Suprapubic skin (tissue), 4 donors: ENCODE results near the gene ZDHHC13. TPM values are rescaled to one million over a fixed set of nuclear protein-coding genes. Genes with fewer than 3 reads are reported as not detected.
A peak's percentile ranks its signal among the peaks of the same experiment; 100 is the strongest.

Source experiments
- DNase-seq, 2 donors: peaks; one replicate each; pipeline ENCODE4 v3.0.0-alpha.2; 2019; ENCODE audit warnings: low spot score in 2 of 2
- H3K27ac ChIP-seq: fragments of 200-600 bp; sonication (generic); one replicate; pipeline ENCODE4 v1.5.1; 2019
- H3K27me3 ChIP-seq: fragments of 200-600 bp; sonication (generic); one replicate; pipeline ENCODE4 v1.5.1; 2019
- H3K36me3 ChIP-seq: fragments of 200-600 bp; sonication (generic); one replicate; pipeline ENCODE4 v1.5.1; 2019
- H3K4me1 ChIP-seq: fragments of 200-600 bp; sonication (generic); one replicate; pipeline ENCODE4 v1.5.1; 2019
- H3K4me3 ChIP-seq: fragments of 200-600 bp; sonication (generic); one replicate; pipeline ENCODE4 v1.5.1; 2019; ENCODE audit warnings: mild to moderate bottlenecking
- H3K9me3 ChIP-seq: fragments of 200-600 bp; sonication (generic); one replicate; pipeline ENCODE4 v1.5.1; 2019
- EP300 ChIP-seq: sonication (generic); formaldehyde crosslinking; IDR thresholded peaks from one replicate; pipeline ENCODE4 v1.6.1; 2017; ENCODE audit warnings: antibody characterized with exemption
- POLR2A ChIP-seq, 2 donors: fragments of 450-650 bp; IDR thresholded peaks; one replicate each; pipeline ENCODE4 v1.6.1; 2017; ENCODE audit warnings: antibody characterized with exemption in 2 of 2, mild to moderate bottlenecking in 2 of 2, moderate library complexity in 2 of 2
- POLR2AphosphoS5 ChIP-seq, 3 donors: sonication (generic); formaldehyde crosslinking; IDR thresholded peaks; one replicate each; pipeline ENCODE4 v1.6.1; 2017; ENCODE audit warnings: antibody characterized with exemption in 3 of 3
- WGBS: methylation state at CpG from one replicate; pipeline ENCODE4 v1.1.5; 2018; 5-methylcytosine and 5-hydroxymethylcytosine counted together
- total RNA-seq, 4 donors: library from RNA; depleted of rRNA; stranded (reverse); fragments of >200 nt; gene quantifications; one replicate each; pipeline ENCODE4 v1.1.0, GENCODE V29; 2016
- TF ChIP-seq, protein P1 (sequence below), 2 donors: fragments of 200-600 bp in 1 of 2; fragments of 450-650 bp in 1 of 2; sonication (generic) in 1 of 2; IDR thresholded peaks; one replicate each; pipeline ENCODE4 v1.5.1; 2016 to 2019; ENCODE audit warnings: antibody characterized with exemption in 2 of 2, mild to moderate bottlenecking in 1 of 2, moderate library complexity in 1 of 2

The ZDHHC13 gene
- total RNA-seq, 4 donors from 2014 or later: 23.8 to 74.6 (median 27.0) TPM

DNA sequence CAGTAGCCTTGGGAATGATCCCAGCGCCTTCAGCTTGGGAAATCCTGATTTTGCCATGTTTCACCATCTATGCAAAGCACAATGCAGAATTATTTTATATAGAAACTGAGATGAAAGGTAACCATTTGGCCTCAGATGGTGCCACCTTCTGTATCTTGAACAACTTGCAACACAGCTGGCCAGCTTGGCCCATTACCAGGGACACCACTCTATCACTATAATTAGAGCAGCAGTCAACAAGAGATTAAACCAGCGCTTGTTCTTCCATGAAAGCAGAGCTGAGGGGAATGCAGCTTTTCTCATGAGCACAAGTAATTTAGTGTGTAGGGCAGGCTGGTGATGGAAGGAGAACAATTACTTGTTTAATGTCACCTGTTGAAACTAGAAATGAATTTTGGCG is 6.7 kb upstream of the ZDHHC13 start:
- H3K9me3 ChIP-seq: no peaks in the 10 kb centered on the region
- no peak for DNase-seq
- H3K4me3 ChIP-seq: no peak overlapping the region
- H3K27ac ChIP-seq: no peak overlapping the region
- H3K36me3 ChIP-seq: no peaks in the 10 kb centered on the region
- H3K4me1 ChIP-seq: no peaks in the 10 kb centered on the region
- 79% methylated on average over 3 of the region's 3 CpGs for WGBS
- no peak for TF ChIP-seq EP300
- no peaks in the 10 kb centered on the region for H3K27me3 ChIP-seq

GRCh38 chr11:19111809-19112208 is 5.2 kb upstream of the ZDHHC13 start:
- Histone ChIP-seq H3K36me3 (no peaks in the 10 kb centered on the region), H3K9me3 (no peaks in the 10 kb centered on the region), H3K27me3 (no peaks in the 10 kb centered on the region), H3K4me1 (peaks cover 3% of the 10 kb centered on the region), H3K4me3 (no peak overlapping the region), H3K27ac (no peak overlapping the region)
- TF ChIP-seq EP300: no peak
- TF ChIP-seq POLR2AphosphoS5 (IDR thresholded peaks at IDR 0.05): no peak
- TF ChIP-seq, protein P1, sequence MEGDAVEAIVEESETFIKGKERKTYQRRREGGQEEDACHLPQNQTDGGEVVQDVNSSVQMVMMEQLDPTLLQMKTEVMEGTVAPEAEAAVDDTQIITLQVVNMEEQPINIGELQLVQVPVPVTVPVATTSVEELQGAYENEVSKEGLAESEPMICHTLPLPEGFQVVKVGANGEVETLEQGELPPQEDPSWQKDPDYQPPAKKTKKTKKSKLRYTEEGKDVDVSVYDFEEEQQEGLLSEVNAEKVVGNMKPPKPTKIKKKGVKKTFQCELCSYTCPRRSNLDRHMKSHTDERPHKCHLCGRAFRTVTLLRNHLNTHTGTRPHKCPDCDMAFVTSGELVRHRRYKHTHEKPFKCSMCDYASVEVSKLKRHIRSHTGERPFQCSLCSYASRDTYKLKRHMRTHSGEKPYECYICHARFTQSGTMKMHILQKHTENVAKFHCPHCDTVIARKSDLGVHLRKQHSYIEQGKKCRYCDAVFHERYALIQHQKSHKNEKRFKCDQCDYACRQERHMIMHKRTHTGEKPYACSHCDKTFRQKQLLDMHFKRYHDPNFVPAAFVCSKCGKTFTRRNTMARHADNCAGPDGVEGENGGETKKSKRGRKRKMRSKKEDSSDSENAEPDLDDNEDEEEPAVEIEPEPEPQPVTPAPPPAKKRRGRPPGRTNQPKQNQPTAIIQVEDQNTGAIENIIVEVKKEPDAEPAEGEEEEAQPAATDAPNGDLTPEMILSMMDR (IDR thresholded peaks at IDR 0.05): no peak
- no peak for TF ChIP-seq POLR2A (IDR thresholded peaks at IDR 0.05)
- no peak for DNase-seq

DNA sequence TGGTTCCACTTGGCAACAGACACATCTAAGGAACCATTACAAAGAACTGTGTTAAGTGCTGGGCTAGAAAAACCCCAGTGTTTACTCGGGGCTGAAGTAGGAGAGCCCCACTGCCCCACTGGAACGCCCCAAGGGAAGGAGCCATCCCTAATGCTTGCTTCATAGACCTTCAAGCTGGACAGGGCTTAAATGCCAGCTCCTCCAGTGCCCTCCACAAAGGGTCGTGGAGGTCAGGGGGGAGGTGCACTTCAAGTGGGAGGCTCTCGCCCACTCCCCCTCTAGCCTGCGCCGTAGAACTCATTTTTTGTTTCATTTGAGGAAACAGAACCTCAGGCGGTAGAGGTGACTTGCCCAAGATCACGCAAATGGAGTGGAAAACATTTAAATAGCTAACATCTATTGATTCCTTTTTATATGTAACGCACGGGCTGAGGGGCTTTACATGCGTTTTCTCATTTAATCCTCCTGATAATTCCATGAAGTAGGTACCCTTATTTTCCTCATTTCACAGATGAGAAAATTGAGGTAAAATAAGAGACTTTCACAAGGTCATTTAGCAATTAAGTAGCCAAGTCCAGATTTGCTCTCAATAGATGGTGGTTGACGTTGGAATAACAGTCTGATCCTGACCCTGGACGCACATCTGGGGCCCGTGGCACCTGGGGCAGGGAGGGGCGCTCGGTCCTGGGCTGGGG is 545 bp upstream of the ZDHHC13 start:
- TF ChIP-seq EP300 (no peak), POLR2A (IDR thresholded peaks at IDR 0.05) (no peak), POLR2AphosphoS5 (IDR thresholded peaks at IDR 0.05) (no peak)
- TF ChIP-seq, protein P1 (IDR thresholded peaks at IDR 0.05): no peak
- WGBS: 37% methylated on average over 16 of the region's 16 CpGs
- no peak overlapping the region for H3K27ac ChIP-seq

GRCh38 chr11:19117760-19118097 is 761 bp downstream of the ZDHHC13 start:
- Histone ChIP-seq H3K4me1 (peaks cover 30% of the 10 kb centered on the region), H3K27me3 (no peaks in the 10 kb centered on the region), H3K36me3 (no peaks in the 10 kb centered on the region), H3K4me3 (peak overlapping the region; percentile 85), H3K27ac (peak overlapping the region; percentile 76), H3K9me3 (no peaks in the 10 kb centered on the region)
- WGBS: 15% methylated on average over 7 of the region's 7 CpGs
- no peak for DNase-seq
- TF ChIP-seq, protein P1 (IDR thresholded peaks at IDR 0.05): no peak
- TF ChIP-seq POLR2AphosphoS5 (IDR thresholded peaks at IDR 0.05): no peak

More for the DNA sequence above, 545 bp upstream of the ZDHHC13 start:
- Histone ChIP-seq H3K36me3 (no peaks in the 10 kb centered on the region), H3K4me3 (peak overlapping the region; percentile 85), H3K9me3 (no peaks in the 10 kb centered on the region), H3K4me1 (peaks cover 23% of the 10 kb centered on the region), H3K27me3 (no peaks in the 10 kb centered on the region)
- DNase-seq: no peak

GRCh38 chr11:19121646-19122045 is 4.7 kb downstream of the ZDHHC13 start:
- H3K27ac ChIP-seq: no peak overlapping the region
- no peak overlapping the region for H3K4me3 ChIP-seq
- peaks cover 1% of the 10 kb centered on the region for H3K36me3 ChIP-seq
- DNase-seq: no peak
- WGBS: 43% methylated on average over 2 of the region's 2 CpGs
- TF ChIP-seq EP300 (no peak), POLR2A (IDR thresholded peaks at IDR 0.05) (no peak), POLR2AphosphoS5 (IDR thresholded peaks at IDR 0.05) (no peak)
- TF ChIP-seq, protein P1 (IDR thresholded peaks at IDR 0.05): no peak
- H3K4me1 ChIP-seq: peaks cover 28% of the 10 kb centered on the region
- H3K9me3 ChIP-seq: no peaks in the 10 kb centered on the region
- H3K27me3 ChIP-seq: no peaks in the 10 kb centered on the region
